HepG2 (cell line): ENCODE results near the gene SLC2A13.

Source experiments
- CAMTA2 ChIP-seq: sonication (generic); formaldehyde crosslinking; IDR thresholded peaks from 2 replicates; pipeline ENCODE4 v1.4.0; 2020; ENCODE audit warnings: mild to moderate bottlenecking, missing genetic modification reagents, borderline replicate concordance
- RFXAP ChIP-seq: sonication (generic); formaldehyde crosslinking; IDR thresholded peaks from 2 replicates; pipeline ENCODE4 v1.4.0; 2020; ENCODE audit warnings: missing genetic modification reagents, borderline replicate concordance

DNA sequence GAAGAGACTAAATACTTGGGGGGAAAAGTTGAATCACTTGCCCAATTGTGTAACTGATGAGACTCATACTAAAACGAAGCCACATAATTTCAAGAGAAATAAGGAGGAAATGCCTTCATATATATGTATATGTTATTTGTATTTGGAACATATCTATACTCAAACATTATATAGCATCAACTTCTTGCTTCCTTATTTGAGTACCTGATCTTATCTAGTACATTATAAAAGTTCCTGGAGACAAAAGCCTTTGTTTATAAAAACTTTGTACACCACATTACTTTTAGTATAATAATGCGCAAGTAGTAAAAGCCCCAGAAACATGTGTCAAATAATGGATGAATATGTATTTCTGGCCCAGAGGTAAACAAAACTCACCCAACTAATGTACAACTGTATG is 92.0 kb downstream of the SLC2A13 start:
- TF ChIP-seq CAMTA2 (CRISPR knock-in tag) = no peak
- TF ChIP-seq RFXAP (CRISPR knock-in tag) = no peak
